Measurements from ENCODE around the gene DSG3. TPM values are rescaled to one million over a fixed set of nuclear protein-coding genes. Genes with fewer than 3 reads are reported as not detected.

Gene DSG3
- total RNA-seq, 2 donors from 2014 or later: 1.3 to 2.3 TPM

DNA sequence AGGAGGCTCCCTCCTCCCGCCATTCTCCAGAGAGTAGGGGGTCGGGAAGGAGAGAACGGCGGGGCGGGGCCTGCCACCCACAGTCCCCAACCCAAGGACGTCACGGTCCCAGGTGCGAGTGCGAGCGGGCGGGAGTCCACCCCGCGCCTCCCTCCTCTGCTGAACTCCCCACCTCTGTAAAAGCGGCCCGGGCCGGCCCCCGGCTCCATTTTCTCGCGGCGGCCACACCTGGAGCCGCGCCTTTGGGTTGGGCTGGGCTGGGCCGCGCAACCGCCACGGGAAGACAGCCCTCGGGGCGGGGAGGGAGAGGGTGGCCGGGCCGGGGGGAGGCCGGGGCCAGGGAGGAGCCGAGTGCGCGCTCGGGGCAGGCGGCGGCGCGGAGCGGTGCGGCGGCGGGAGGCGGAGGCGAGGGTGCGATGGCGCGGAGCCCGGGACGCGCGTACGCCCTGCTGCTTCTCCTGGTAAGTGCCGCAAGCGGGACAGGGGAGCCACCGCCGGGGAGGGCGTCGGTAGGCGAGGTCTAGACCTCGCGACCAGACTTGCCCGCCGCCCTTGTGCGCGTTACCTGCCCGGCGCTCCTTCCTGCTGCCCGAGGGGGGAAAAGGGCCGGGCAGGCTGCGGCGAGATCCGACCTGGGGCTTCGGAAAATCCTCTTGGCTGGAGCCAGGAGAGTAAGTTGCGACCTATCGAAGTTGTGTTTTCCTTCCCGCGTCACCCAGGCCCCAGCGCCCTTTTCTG lies 50.5 kb downstream of the DSG3 start, which contains the start of gene DSG2:
TSS of gene DSG2 (plus strand) at position 342 of the 738 bp plus-strand sequence. CDS start at position 417, 75 bp downstream.
- peak within 1 kb of the TSS; percentile 65 to 66 for H3K4me3 ChIP-seq
- H3K36me3 ChIP-seq: no peaks in the 10 kb centered on the region
- peak within 1 kb of the TSS; percentile 89 to 92 for H3K27ac ChIP-seq
- H3K4me1 ChIP-seq (replicated peaks): no peaks in the 10 kb centered on the region
- intact Hi-C loops (cut with DNase I): loop anchor here (10.0 kb wide), 1 partner anchor 53 kb away; the partner anchor contains the start of gene DSG3
- H3K9me3 ChIP-seq: no peaks in the 10 kb centered on the region
- whole genome bisulfite sequencing: under 1% methylated on average over 37 of the region's 79 CpGs
- H3K27me3 ChIP-seq (replicated peaks; ENCODE audit: insufficient read depth): no peaks in the 10 kb centered on the region
- TF ChIP-seq POLR2A (IDR thresholded peaks at IDR 0.05) (peak; percentile 76), POLR2AphosphoS5 (IDR thresholded peaks at IDR 0.05) (no peak)
- TF ChIP-seq, protein P1, sequence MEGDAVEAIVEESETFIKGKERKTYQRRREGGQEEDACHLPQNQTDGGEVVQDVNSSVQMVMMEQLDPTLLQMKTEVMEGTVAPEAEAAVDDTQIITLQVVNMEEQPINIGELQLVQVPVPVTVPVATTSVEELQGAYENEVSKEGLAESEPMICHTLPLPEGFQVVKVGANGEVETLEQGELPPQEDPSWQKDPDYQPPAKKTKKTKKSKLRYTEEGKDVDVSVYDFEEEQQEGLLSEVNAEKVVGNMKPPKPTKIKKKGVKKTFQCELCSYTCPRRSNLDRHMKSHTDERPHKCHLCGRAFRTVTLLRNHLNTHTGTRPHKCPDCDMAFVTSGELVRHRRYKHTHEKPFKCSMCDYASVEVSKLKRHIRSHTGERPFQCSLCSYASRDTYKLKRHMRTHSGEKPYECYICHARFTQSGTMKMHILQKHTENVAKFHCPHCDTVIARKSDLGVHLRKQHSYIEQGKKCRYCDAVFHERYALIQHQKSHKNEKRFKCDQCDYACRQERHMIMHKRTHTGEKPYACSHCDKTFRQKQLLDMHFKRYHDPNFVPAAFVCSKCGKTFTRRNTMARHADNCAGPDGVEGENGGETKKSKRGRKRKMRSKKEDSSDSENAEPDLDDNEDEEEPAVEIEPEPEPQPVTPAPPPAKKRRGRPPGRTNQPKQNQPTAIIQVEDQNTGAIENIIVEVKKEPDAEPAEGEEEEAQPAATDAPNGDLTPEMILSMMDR (IDR thresholded peaks at IDR 0.05): peak in 1 of 4 experiments; percentile 19
- peak; percentile 86 for DNase-seq (ENCODE audit: low spot score)

DNA sequence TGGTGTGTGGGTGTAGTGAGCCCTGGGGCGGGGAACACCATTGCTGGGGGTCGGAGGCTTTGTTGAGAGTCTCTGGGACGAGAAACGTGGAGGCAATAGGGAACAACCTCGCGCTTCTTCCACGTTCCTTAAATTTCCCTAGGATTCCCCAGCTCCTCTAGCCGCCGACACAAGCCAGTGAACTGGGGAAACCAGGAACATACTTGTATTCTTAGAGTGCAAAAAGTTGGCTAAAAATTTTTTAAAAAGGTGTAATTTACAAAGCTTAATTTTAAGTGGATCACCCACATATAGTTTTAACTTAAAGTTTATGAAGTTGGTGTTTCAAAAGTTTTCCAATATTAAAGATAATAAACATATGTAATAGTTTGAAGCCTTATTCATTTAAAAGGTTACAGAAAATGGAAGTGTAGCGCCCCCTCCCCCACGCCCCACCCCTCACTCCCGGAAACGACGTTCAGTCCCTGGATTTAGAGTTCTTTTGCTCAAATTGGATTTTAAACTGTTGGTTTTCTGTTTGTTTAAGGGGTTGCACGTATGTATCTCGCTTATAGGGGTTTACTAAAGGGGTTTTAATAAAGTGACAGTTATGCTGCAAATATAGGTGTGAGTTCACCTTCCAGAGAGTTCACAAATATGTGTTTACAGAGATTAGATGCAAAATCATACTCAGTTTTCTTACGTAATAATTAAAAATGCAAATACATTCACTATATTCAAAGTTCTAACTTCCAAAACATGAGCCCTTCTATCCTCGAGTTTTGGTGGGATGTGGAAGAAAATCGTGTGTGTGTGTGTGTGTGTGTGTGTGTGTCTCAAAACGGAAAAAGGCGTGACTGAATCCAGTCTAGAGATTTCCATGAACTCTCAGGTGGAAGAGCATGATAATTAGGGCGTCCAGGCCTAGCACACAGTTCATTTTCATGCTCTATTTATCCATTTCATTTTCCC lies 51.3 kb downstream of the DSG3 start:
- DNase-seq (ENCODE audit: low spot score): peak; percentile 33
- Histone ChIP-seq H3K36me3 (no peaks in the 10 kb centered on the region), H3K9me3 (no peaks in the 10 kb centered on the region), H3K4me3 (peak overlapping the region; percentile 65 to 66), H3K4me1 (replicated peaks) (no peaks in the 10 kb centered on the region), H3K27ac (peak overlapping the region; percentile 89 to 92), H3K27me3 (replicated peaks; ENCODE audit: insufficient read depth) (no peaks in the 10 kb centered on the region)
- intact Hi-C loops (cut with DNase I): loop anchor here (10.0 kb wide), 1 partner anchor 54 kb away; the partner anchor contains the start of gene DSG3
- TF ChIP-seq POLR2A (IDR thresholded peaks at IDR 0.05): peak; percentile 6
- no peak for TF ChIP-seq POLR2AphosphoS5 (IDR thresholded peaks at IDR 0.05)
- WGBS: 9% methylated on average over 22 of the region's 22 CpGs

DNA sequence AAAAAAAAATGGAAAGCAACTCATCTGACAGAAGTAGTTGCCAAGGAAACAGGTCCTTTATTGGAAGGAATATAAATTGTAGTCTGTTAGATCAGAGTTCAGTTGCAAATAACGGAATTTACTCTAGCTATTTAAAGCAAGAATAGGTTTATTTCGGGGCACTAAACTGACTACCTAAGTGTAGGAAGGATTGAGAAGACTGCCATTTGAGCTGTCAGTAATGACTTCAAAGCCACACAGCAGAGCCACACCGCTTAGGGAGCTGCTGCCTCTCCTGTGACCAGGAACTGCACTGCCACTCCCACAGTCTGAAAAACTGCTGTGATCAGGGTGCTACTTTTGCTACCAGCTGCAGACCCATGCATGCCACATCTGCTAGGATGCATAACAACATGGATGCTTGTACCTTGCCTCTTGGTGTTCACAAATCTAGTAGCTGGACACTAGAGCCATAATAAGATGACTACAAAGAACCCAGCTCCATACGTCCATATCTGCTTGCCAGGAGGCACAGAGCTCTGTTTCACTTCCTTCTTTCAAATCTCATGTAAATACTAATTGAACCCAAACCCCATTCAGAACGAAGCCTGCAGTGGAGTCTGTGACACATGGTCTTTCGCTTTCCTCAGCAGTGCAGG lies 52.6 kb downstream of the DSG3 start:
- Histone ChIP-seq H3K4me1 (replicated peaks) (no peaks in the 10 kb centered on the region), H3K27ac (no peak overlapping the region), H3K27me3 (replicated peaks; ENCODE audit: insufficient read depth) (no peaks in the 10 kb centered on the region), H3K9me3 (no peaks in the 10 kb centered on the region), H3K36me3 (no peaks in the 10 kb centered on the region), H3K4me3 (no peak overlapping the region)
- no peak for DNase-seq (ENCODE audit: low spot score)
- intact Hi-C loops (cut with DNase I): no loop called here
- 54% methylated on average over 6 of the region's 6 CpGs for WGBS
- no peak for TF ChIP-seq POLR2AphosphoS5 (IDR thresholded peaks at IDR 0.05)
- TF ChIP-seq, protein P1 (IDR thresholded peaks at IDR 0.05): no peak
- no peak for TF ChIP-seq POLR2A (IDR thresholded peaks at IDR 0.05)

DNA sequence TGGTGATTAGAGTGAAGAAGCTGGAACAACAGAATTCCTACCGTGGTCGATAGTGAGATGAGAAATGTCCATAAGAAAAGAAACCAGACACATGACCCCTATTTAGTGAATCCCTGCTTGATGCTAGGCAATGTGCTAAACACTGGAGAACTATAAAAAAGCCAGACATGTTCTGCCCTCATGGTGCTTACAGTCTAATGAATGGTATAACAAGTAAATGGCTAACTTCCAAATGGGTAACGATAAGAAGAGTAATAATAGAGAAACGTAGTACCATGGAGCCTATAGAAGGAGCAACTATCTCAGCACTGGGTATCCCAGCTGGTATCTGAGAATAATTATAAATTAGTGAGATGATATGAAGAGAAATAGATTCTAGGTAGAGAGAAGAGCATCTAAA lies 55.5 kb downstream of the DSG3 start:
- Histone ChIP-seq H3K4me3 (no peak overlapping the region), H3K27me3 (replicated peaks; ENCODE audit: insufficient read depth) (no peaks in the 10 kb centered on the region), H3K27ac (no peak overlapping the region), H3K4me1 (replicated peaks) (no peaks in the 10 kb centered on the region), H3K9me3 (no peaks in the 10 kb centered on the region), H3K36me3 (no peaks in the 10 kb centered on the region)
- DNase-seq (ENCODE audit: low spot score): no peak
- no peak for TF ChIP-seq POLR2AphosphoS5 (IDR thresholded peaks at IDR 0.05)
- TF ChIP-seq, protein P1 (IDR thresholded peaks at IDR 0.05): no peak
- TF ChIP-seq POLR2A (IDR thresholded peaks at IDR 0.05): no peak
- WGBS: 97% methylated on average over 4 of the region's 4 CpGs
- intact Hi-C loops (cut with DNase I): no loop called here
